Measurements from ENCODE around the gene TNS2. TPM values are rescaled to one million over a fixed set of nuclear protein-coding genes. Genes with fewer than 3 reads are reported as not detected.
A peak's percentile ranks its signal among the peaks of the same experiment; 100 is the strongest.

The TNS2 gene
- total RNA-seq, 1 donor from 2014 or later = 2.5 TPM

- Mint-ChIP-seq H3K9me3 (ENCODE audit: unreplicated experiment) (peaks cover 6% of the 10 kb centered on the region), H3K27me3 (ENCODE audit: unreplicated experiment) (peaks cover 32% of the 10 kb centered on the region), H3K4me3 (ENCODE audit: unreplicated experiment) (peak overlapping the region; percentile 91), H3K27ac (ENCODE audit: unreplicated experiment) (no peak overlapping the region), H3K36me3 (ENCODE audit: unreplicated experiment) (no peaks in the 10 kb centered on the region), H3K4me1 (ENCODE audit: low read depth, unreplicated experiment) (peaks cover 8% of the 10 kb centered on the region)
- DNase-seq = no peak
- TF ChIP-seq CTCF (IDR thresholded peaks at IDR 0.05; ENCODE audit: partially characterized antibody, unreplicated experiment) = no peak
Measured at GRCh38 chr12:53098354-53098981, 48.6 kb downstream of the TNS2 start.

GRCh38 chr12:53099071-53099882, 49.4 kb downstream of the TNS2 start:
- H3K27ac Mint-ChIP-seq (ENCODE audit: unreplicated experiment) = no peak overlapping the region
- H3K27me3 Mint-ChIP-seq (ENCODE audit: unreplicated experiment) = peaks cover 30% of the 10 kb centered on the region
- H3K4me3 Mint-ChIP-seq (ENCODE audit: unreplicated experiment) = peak overlapping the region; percentile 71
- TF ChIP-seq CTCF (IDR thresholded peaks at IDR 0.05; ENCODE audit: partially characterized antibody, unreplicated experiment) = peak; percentile 93
- H3K4me1 Mint-ChIP-seq (ENCODE audit: low read depth, unreplicated experiment) = peaks cover 8% of the 10 kb centered on the region
- peaks cover 6% of the 10 kb centered on the region for H3K9me3 Mint-ChIP-seq (ENCODE audit: unreplicated experiment)
- H3K36me3 Mint-ChIP-seq (ENCODE audit: unreplicated experiment) = no peaks in the 10 kb centered on the region
- peak; percentile 88 for DNase-seq

- no peak for TF ChIP-seq CTCF (IDR thresholded peaks at IDR 0.05; ENCODE audit: partially characterized antibody, unreplicated experiment)
- DNase-seq = no peak
- H3K4me3 Mint-ChIP-seq (ENCODE audit: unreplicated experiment) = no peak overlapping the region
- peaks cover 4% of the 10 kb centered on the region for H3K9me3 Mint-ChIP-seq (ENCODE audit: unreplicated experiment)
- no peak overlapping the region for H3K27ac Mint-ChIP-seq (ENCODE audit: unreplicated experiment)
- H3K4me1 Mint-ChIP-seq (ENCODE audit: low read depth, unreplicated experiment) = peaks cover 8% of the 10 kb centered on the region
- peaks cover 25% of the 10 kb centered on the region for H3K27me3 Mint-ChIP-seq (ENCODE audit: unreplicated experiment)
- no peaks in the 10 kb centered on the region for H3K36me3 Mint-ChIP-seq (ENCODE audit: unreplicated experiment)
Measured at GRCh38 chr12:53100466-53101151, 50.7 kb downstream of the TNS2 start.

GRCh38 chr12:53101266-53101665, 51.4 kb downstream of the TNS2 start:
- no peak for TF ChIP-seq CTCF (IDR thresholded peaks at IDR 0.05; ENCODE audit: partially characterized antibody, unreplicated experiment)
- H3K36me3 Mint-ChIP-seq (ENCODE audit: unreplicated experiment) = no peaks in the 10 kb centered on the region
- H3K27ac Mint-ChIP-seq (ENCODE audit: unreplicated experiment) = no peak overlapping the region
- H3K27me3 Mint-ChIP-seq (ENCODE audit: unreplicated experiment) = peaks cover 24% of the 10 kb centered on the region
- DNase-seq = no peak
- peaks cover 4% of the 10 kb centered on the region for H3K9me3 Mint-ChIP-seq (ENCODE audit: unreplicated experiment)
- H3K4me3 Mint-ChIP-seq (ENCODE audit: unreplicated experiment) = no peak overlapping the region
- peaks cover 8% of the 10 kb centered on the region for H3K4me1 Mint-ChIP-seq (ENCODE audit: low read depth, unreplicated experiment)

Data from glutamatergic neuron (in vitro differentiated cells).